ENCODE measurements around the gene GALK2.

GALK2 gene

GRCh38 chr15:49169880-49170597, at the start of gene GALK2:
Gene GALK2 (plus strand): TSS chr15:49170247. CDS start chr15:49170323, 76 bp downstream.
- peak; percentile 46 to 59 (median 53) for DNase-seq (ENCODE audit: low read depth in 2 of 3, low spot score in 2 of 3)

- no peak for DNase-seq (ENCODE audit: low read depth in 2 of 3, low spot score in 2 of 3)
Observed at GRCh38 chr15:49120832-49121231, 49.2 kb upstream of the GALK2 start.

GRCh38 chr15:49121901-49122300, 48.1 kb upstream of the GALK2 start:
- no peak for DNase-seq (ENCODE audit: low read depth in 2 of 3, low spot score in 2 of 3)

GRCh38 chr15:49122541-49123062, 47.4 kb upstream of the GALK2 start:
- DNase-seq (ENCODE audit: low read depth in 2 of 3, low spot score in 2 of 3): no peak

- no peak for DNase-seq (ENCODE audit: low read depth in 2 of 3, low spot score in 2 of 3)
Observed at GRCh38 chr15:49124371-49124770, 45.7 kb upstream of the GALK2 start.

GRCh38 chr15:49131403-49131802, 38.6 kb upstream of the GALK2 start:
- no peak for DNase-seq (ENCODE audit: low read depth in 2 of 3, low spot score in 2 of 3)

- no peak for DNase-seq (ENCODE audit: low read depth in 2 of 3, low spot score in 2 of 3)
Observed at GRCh38 chr15:49134683-49135341, 35.2 kb upstream of the GALK2 start.

- no peak for DNase-seq (ENCODE audit: low read depth in 2 of 3, low spot score in 2 of 3)
Observed at GRCh38 chr15:49135342-49135857, 34.6 kb upstream of the GALK2 start.

GRCh38 chr15:49135911-49136310, 34.1 kb upstream of the GALK2 start:
- no peak for DNase-seq (ENCODE audit: low read depth in 2 of 3, low spot score in 2 of 3)

- DNase-seq (ENCODE audit: low read depth in 2 of 3, low spot score in 2 of 3): no peak
Observed at GRCh38 chr15:49137861-49138260, 32.2 kb upstream of the GALK2 start.

GRCh38 chr15:49145651-49146609, 24.1 kb upstream of the GALK2 start:
- no peak for DNase-seq (ENCODE audit: low read depth in 2 of 3, low spot score in 2 of 3)

- no peak for DNase-seq (ENCODE audit: low read depth in 2 of 3, low spot score in 2 of 3)
Observed at GRCh38 chr15:49148298-49148697, 21.7 kb upstream of the GALK2 start.

- DNase-seq (ENCODE audit: low read depth in 2 of 3, low spot score in 2 of 3): no peak
Observed at GRCh38 chr15:49148727-49149126, 21.3 kb upstream of the GALK2 start.

- no peak for DNase-seq (ENCODE audit: low read depth in 2 of 3, low spot score in 2 of 3)
Observed at GRCh38 chr15:49151831-49152230, 18.2 kb upstream of the GALK2 start.

GRCh38 chr15:49152552-49153312, 17.3 kb upstream of the GALK2 start:
- no peak for DNase-seq (ENCODE audit: low read depth in 2 of 3, low spot score in 2 of 3)

GRCh38 chr15:49154359-49154758, 15.7 kb upstream of the GALK2 start:
- DNase-seq (ENCODE audit: low read depth in 2 of 3, low spot score in 2 of 3): no peak

- no peak for DNase-seq (ENCODE audit: low read depth in 2 of 3, low spot score in 2 of 3)
Observed at GRCh38 chr15:49154799-49155109, 15.3 kb upstream of the GALK2 start.

- peak; percentile 55 to 79 (median 79) for DNase-seq (ENCODE audit: low read depth in 2 of 3, low spot score in 2 of 3)
Observed at GRCh38 chr15:49155110-49155833, 14.8 kb upstream of the GALK2 start, which contains the start of gene COPS2. Gene COPS2 (minus strand): TSS chr15:49155599. CDS start chr15:49155578, 21 bp downstream.

GRCh38 chr15:49155834-49156627, 14.0 kb upstream of the GALK2 start:
- DNase-seq (ENCODE audit: low read depth in 2 of 3, low spot score in 2 of 3): no peak
